MM.1S (cell line): ENCODE measurements around the gene HSP90AB1.

Experiments
- DNase-seq: peaks from one replicate; pipeline ENCODE4 v3.0.0-alpha.2; 2015
- H2AFZ ChIP-seq: fragments of 300-600 bp; sonication (generic); 2 replicates; pipeline ENCODE4 v1.6.0; 2016; ENCODE audit warnings: antibody characterized with exemption, low read length
- H3F3A ChIP-seq: fragments of 300-600 bp; sonication (generic); 2 replicates; pipeline ENCODE4 v1.6.1; 2016; ENCODE audit warnings: mild to moderate bottlenecking, antibody characterized with exemption, low read length, moderate library complexity, mixed read lengths; ENCODE audit not compliant: insufficient read depth
- H3K27ac ChIP-seq: fragments of 300-600 bp; sonication (generic); 2 replicates; pipeline ENCODE4 v1.5.1; 2016; ENCODE audit warnings: mild to moderate bottlenecking, low read length
- H3K27me3 ChIP-seq: fragments of 300-600 bp; sonication (generic); replicated peaks from 2 replicates; pipeline ENCODE4 v1.6.0; 2016; ENCODE audit warnings: low read length; ENCODE audit not compliant: insufficient read depth
- H3K36me3 ChIP-seq: fragments of 300-600 bp; sonication (generic); replicated peaks from 2 replicates; pipeline ENCODE4 v1.6.1; 2016; ENCODE audit warnings: mild to moderate bottlenecking, low read length, mixed read lengths; ENCODE audit not compliant: insufficient read depth
- H3K4me1 ChIP-seq: fragments of 300-600 bp; sonication (generic); 2 replicates; pipeline ENCODE4 v1.6.1; 2016; ENCODE audit warnings: low read length, mixed read lengths
- H3K4me2 ChIP-seq: fragments of 300-600 bp; sonication (generic); 2 replicates; pipeline ENCODE4 v1.6.0; 2016; ENCODE audit warnings: low read depth, low read length
- H3K4me3 ChIP-seq: fragments of 300-600 bp; sonication (generic); 2 replicates; pipeline ENCODE4 v1.5.1; 2016; ENCODE audit warnings: low read length, mixed read lengths
- H3K79me2 ChIP-seq: fragments of 300-600 bp; sonication (generic); 2 replicates; pipeline ENCODE4 v1.6.1; 2016; ENCODE audit warnings: mixed run types, low read length, mixed read lengths
- H3K9ac ChIP-seq: fragments of 300-600 bp; sonication (generic); 2 replicates; pipeline ENCODE4 v1.6.1; 2016; ENCODE audit warnings: low read length, mixed read lengths
- H3K9me2 ChIP-seq: fragments of 300-600 bp; sonication (generic); replicated peaks from 2 replicates; pipeline ENCODE4 v1.6.1; 2016; ENCODE audit warnings: mild to moderate bottlenecking, low read length, mixed read lengths; ENCODE audit not compliant: insufficient read depth
- H3K9me3 ChIP-seq: fragments of 300-600 bp; sonication (generic); replicated peaks from 2 replicates; pipeline ENCODE4 v1.6.1; 2016; ENCODE audit warnings: mild to moderate bottlenecking, low read length, mixed read lengths; ENCODE audit not compliant: insufficient read depth
- H4K20me1 ChIP-seq: fragments of 300-600 bp; sonication (generic); 2 replicates; pipeline ENCODE4 v1.6.1; 2016; ENCODE audit warnings: mild to moderate bottlenecking, low read length, moderate library complexity, mixed read lengths; ENCODE audit not compliant: insufficient read depth
- EZH2 ChIP-seq: fragments of 300-600 bp; sonication (generic); optimal IDR thresholded peaks from 2 replicates; pipeline ENCODE3; 2017; ENCODE audit warnings: low read depth, mild to moderate bottlenecking, antibody characterized with exemption, low read length, mixed read lengths
- EZH2phosphoT487 ChIP-seq: fragments of 300-600 bp; sonication (generic); IDR thresholded peaks from 2 replicates; pipeline ENCODE4 v1.6.1; 2018; ENCODE audit warnings: antibody characterized with exemption, low read length
- TF ChIP-seq, protein P1 (sequence below): fragments of 300-600 bp; sonication (generic); IDR thresholded peaks from 2 replicates; pipeline ENCODE4 v1.5.1; 2016; ENCODE audit warnings: antibody characterized with exemption, low read length, mixed read lengths

Gene HSP90AB1

DNA sequence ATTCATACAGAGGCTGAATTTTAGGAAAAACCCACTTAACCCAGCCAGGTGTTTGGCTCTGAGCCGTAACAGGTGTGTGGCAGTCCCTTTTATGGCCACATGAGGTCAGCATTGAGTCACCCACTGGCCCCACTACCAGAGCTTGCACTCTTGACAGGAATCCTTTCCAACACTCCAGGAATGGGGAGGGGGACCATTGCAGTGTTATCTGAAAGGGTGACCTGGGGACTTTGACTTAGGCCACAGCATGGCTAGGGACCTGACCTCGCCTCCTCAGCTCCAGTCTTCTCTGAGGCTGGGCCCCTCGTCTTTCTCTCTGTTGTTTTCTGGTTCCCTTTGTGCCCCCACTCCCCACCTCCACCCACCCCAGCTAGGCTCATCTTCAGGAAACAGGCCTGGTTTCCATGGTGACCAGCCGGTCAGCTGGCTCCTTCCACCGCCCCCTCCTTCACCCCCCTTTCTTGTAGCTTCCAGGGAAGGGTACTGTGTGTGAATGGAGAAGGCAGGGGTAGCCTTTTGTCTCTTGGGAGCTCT, 21.3 kb downstream of the HSP90AB1 start:
- Histone ChIP-seq H3K9ac (no peak overlapping the region), H4K20me1 (no peaks in the 10 kb centered on the region), H3K27ac (no peak overlapping the region), H3K9me2 (no peaks in the 10 kb centered on the region), H3K27me3 (peaks cover 42% of the 10 kb centered on the region), H3K79me2 (peaks cover 20% of the 10 kb centered on the region), H3K36me3 (no peaks in the 10 kb centered on the region), H3F3A (peaks cover 34% of the 10 kb centered on the region), H2AFZ (no peak overlapping the region), H3K4me3 (no peak overlapping the region), H3K9me3 (no peaks in the 10 kb centered on the region), H3K4me1 (peaks cover 15% of the 10 kb centered on the region), H3K4me2 (no peak overlapping the region)
- DNase-seq = peak; percentile 57
- TF ChIP-seq EZH2phosphoT487 = no peak
- TF ChIP-seq, protein P1, sequence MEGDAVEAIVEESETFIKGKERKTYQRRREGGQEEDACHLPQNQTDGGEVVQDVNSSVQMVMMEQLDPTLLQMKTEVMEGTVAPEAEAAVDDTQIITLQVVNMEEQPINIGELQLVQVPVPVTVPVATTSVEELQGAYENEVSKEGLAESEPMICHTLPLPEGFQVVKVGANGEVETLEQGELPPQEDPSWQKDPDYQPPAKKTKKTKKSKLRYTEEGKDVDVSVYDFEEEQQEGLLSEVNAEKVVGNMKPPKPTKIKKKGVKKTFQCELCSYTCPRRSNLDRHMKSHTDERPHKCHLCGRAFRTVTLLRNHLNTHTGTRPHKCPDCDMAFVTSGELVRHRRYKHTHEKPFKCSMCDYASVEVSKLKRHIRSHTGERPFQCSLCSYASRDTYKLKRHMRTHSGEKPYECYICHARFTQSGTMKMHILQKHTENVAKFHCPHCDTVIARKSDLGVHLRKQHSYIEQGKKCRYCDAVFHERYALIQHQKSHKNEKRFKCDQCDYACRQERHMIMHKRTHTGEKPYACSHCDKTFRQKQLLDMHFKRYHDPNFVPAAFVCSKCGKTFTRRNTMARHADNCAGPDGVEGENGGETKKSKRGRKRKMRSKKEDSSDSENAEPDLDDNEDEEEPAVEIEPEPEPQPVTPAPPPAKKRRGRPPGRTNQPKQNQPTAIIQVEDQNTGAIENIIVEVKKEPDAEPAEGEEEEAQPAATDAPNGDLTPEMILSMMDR = peak; percentile 93

DNA sequence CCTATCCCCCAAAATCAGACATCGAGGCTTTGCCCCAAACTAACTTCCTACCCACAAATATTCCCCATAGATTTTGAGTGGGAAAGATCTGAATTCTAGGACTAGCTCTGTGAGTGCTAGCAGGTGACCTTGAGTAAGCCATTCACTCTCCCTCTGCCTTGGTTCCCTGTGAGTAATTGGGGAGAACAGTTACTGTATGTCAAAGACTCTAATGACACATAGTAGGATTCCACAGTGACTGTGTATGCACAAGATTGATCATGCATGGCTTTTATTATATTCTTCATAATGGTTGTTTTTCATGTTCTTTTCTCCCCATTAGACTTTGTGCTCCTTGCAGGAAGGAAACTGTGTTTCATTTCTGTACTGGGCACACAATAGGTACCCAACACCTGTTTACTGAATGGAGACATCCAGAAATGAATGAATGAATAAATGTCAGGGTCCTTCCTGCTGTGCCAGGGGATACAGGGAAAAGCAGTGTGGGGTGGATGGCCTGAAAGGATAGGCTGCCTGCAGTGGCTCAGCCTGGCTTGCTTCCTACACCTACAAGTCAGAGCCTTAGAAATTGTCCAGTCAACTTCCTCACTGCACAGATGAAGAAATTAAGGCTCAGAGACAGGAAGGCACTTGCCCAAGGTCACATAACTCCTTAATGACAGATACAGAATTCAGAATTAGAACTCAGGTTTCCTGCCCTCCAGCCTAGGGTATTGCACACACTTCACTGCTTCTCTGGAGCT, 22.4 kb downstream of the HSP90AB1 start:
- no peak overlapping the region for H3K27ac ChIP-seq
- H3K4me1 ChIP-seq = peaks cover 15% of the 10 kb centered on the region
- H3K9me3 ChIP-seq = no peaks in the 10 kb centered on the region
- H4K20me1 ChIP-seq = no peaks in the 10 kb centered on the region
- peaks cover 8% of the 10 kb centered on the region for H3K79me2 ChIP-seq
- DNase-seq = no peak
- H2AFZ ChIP-seq = no peak overlapping the region
- no peaks in the 10 kb centered on the region for H3K36me3 ChIP-seq
- H3K9ac ChIP-seq = no peak overlapping the region
- H3K4me3 ChIP-seq = no peak overlapping the region
- TF ChIP-seq EZH2phosphoT487 (no peak), EZH2 (no peak)
- TF ChIP-seq, protein P1 = no peak
- no peak overlapping the region for H3K4me2 ChIP-seq
- H3K27me3 ChIP-seq = peaks cover 52% of the 10 kb centered on the region
- no peaks in the 10 kb centered on the region for H3K9me2 ChIP-seq
- H3F3A ChIP-seq = peaks cover 23% of the 10 kb centered on the region

DNA sequence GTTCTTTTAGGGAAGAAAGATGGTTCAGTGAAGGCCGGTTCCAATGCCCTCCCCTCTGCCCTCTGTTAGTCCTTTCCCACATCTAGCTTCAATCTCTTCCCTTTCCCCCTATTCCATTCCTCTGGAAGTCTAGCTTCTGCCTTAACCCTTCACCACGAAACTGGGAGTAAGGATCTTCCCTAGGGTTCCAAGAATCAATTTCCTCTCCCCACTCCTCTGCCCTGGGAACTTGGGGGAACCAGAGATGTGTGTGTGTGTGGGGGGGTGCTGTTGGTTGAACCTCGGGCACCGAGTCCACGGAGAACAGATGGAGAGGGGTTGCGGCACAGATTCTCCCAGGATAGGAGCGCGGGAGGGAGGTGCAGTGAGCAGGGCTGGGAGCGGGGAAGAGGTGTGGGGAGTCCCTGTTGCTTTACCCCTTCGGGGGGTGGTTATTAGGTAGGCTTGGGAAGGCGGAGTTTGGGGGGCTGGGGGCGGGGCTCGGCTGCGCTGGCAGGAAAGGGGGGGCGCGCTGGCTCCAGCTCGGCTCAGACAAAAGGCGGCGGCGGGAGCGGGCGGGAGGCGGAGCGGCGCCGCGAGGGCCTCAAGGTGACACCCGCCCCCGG, 23.1 kb downstream of the HSP90AB1 start, which contains the start of gene TMEM151B:
Gene TMEM151B (plus strand): TSS at position 530 of the 605 bp plus-strand sequence. CDS start 293 bp downstream, outside the sequence.
- no peak within 1 kb of the TSS for H3K4me3 ChIP-seq
- peaks cover 17% of the 10 kb centered on the region for H3F3A ChIP-seq
- H2AFZ ChIP-seq = no peak within 1 kb of the TSS
- peaks cover 2% of the 10 kb centered on the region for H3K79me2 ChIP-seq
- peaks cover 15% of the 10 kb centered on the region for H3K4me1 ChIP-seq
- DNase-seq = no peak
- H3K27me3 ChIP-seq = peaks cover 54% of the 10 kb centered on the region
- H3K27ac ChIP-seq = no peak within 1 kb of the TSS
- TF ChIP-seq, protein P1 = no peak
- TF ChIP-seq EZH2phosphoT487 (no peak), EZH2 (no peak)
- no peak within 1 kb of the TSS for H3K4me2 ChIP-seq
- no peaks in the 10 kb centered on the region for H3K36me3 ChIP-seq
- no peaks in the 10 kb centered on the region for H4K20me1 ChIP-seq
- no peaks in the 10 kb centered on the region for H3K9me3 ChIP-seq
- H3K9me2 ChIP-seq = no peaks in the 10 kb centered on the region
- H3K9ac ChIP-seq = no peak within 1 kb of the TSS
